GM21619 (cell line): ENCODE results near the gene CAP2.

ENCODE experiments used
- ATAC-seq: cut with Tn5 transposase; IDR thresholded peaks from one replicate; pipeline ENCODE4 v1.9.1; 2021; ENCODE audit not compliant: unreplicated experiment

CAP2 gene, protein sequence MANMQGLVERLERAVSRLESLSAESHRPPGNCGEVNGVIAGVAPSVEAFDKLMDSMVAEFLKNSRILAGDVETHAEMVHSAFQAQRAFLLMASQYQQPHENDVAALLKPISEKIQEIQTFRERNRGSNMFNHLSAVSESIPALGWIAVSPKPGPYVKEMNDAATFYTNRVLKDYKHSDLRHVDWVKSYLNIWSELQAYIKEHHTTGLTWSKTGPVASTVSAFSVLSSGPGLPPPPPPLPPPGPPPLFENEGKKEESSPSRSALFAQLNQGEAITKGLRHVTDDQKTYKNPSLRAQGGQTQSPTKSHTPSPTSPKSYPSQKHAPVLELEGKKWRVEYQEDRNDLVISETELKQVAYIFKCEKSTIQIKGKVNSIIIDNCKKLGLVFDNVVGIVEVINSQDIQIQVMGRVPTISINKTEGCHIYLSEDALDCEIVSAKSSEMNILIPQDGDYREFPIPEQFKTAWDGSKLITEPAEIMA

DNA sequence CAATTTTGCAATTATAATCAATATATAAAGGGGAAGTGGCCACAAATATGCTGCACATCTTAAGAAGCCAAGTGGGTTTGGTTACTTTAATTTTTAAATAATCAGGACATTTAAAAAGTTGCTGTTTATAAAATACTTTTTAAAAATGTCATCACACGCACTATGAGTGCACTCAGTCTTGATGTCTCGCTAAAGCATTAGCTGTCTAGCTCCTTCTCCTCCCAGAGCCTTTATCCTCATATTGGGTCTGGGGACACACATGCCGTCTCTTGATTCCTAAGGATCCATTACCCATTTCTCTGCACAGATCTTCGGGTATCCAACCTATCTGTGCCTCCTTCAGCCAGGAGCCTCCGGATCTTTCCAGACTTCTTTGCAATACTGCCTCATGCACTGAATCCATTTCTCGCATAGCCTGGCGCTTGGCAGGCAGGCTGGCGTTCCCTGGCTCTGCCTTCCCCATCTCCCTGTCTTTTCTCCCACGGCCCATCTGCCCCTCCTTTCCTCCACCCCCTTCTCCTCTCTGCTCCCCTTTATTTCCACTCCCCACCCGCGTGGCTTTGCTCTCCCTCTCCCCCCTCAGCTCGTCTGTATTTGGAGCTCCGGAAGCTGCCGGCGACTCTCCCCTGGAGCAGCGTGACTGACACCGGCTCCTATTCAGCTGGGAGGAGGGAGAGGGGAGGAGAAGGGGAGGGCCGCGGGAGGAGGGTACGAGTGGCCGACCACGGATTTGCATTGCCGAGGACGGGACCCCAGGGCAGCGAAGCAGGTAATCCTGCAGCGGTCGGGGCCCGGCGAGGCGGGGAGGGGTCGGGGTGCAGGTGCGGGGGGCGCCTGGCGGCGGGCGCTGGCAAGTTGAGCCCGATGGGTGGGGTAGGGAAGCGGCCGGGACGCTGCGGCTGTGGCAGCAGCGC, at the start of gene CAP2:
Gene CAP2, plus strand, starts transcription at position 618 of the 914 bp plus-strand sequence. CDS start 27,961 bp downstream, outside the sequence.
- no peak for ATAC-seq

DNA sequence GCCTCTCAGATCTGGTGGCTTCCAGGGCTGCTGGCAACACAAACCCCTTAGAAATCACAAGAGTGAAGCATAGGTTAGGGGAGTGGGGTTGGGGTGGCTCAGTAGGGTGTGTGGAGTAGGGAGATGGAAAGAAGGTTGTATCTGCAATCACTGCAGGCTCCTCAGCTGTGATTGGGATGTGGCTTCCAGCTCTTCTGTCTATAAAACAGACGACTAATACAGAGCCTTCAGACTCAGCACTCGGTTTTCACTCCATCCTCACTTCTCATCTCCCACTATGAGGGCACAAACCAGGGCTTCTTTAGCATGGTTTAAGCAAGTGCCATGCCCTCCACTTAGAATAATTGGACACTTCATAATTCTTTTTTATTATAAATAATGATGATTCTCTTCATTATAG, 46.4 kb upstream of the CAP2 start:
- no peak for ATAC-seq

DNA sequence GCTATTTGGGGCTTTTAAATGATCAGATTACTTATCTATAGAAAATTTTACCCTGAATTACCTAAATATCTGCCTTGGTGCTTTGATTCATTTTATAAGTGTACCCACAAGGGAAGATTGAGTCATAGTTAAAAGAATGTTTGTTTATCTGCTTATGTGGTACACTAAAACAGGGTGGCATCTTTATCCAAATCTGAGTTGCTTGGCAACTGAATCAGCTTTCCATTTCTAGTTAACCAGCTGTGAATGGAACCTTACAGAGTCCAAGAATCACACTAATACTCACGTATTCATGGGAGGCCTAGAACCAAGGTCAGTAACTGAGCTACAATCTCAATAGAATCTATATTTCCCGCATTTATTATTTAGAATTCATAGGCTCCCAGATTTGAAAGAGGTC, 44.0 kb upstream of the CAP2 start:
- no peak for ATAC-seq

DNA sequence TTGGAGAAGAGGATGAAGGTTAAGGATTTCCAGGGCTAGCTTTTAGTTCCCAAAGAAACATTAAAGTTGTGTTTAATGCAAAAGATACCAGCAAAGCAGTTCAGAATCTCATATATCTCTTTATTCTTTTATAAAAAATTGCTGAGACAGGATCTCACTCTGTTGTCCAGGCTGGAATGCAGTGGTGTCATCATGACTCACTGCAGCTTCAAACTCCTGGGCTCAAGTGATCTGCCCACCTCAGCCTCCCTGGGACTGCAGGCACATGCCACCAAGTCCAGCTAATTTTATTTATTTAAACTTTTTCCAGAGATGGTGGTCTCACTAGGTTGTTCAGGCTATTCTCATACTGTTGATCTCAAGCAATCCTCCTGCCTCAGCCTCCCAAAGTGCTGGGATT, 41.1 kb upstream of the CAP2 start:
- ATAC-seq, result no peak

DNA sequence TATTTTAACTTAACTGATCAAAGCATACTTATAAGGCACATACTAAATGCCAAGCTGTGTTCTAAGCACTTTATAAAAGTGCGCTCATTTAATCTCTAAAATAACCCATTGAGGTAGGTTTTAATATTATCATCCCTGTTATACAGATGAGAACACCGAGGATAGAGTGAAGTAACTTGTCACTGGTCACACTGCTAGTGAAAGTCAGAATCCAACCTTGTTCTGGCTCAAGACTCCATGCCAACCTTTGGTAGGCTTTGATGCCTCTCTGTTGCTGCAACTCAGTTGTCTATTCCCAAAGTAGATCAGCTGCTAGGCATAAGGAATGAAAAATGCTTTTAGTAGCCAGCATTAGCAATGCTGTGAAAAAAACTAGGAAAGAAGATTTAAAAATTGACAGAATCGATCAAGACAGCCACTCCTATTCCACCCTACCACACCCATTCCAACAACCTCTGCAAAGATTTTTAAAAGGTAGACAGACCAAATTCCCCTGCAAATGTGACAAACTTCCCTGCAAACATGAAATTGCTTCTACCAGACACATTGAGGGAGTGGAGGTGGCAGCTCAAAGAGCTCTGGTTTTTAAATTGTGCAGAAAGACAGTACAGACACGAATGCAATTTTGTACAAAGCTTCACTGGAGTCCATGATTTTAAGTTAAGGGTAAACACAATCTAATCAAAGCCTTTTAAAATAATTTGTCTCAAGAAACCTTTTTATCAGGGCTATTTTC, 39.8 kb upstream of the CAP2 start:
- ATAC-seq, result no peak

DNA sequence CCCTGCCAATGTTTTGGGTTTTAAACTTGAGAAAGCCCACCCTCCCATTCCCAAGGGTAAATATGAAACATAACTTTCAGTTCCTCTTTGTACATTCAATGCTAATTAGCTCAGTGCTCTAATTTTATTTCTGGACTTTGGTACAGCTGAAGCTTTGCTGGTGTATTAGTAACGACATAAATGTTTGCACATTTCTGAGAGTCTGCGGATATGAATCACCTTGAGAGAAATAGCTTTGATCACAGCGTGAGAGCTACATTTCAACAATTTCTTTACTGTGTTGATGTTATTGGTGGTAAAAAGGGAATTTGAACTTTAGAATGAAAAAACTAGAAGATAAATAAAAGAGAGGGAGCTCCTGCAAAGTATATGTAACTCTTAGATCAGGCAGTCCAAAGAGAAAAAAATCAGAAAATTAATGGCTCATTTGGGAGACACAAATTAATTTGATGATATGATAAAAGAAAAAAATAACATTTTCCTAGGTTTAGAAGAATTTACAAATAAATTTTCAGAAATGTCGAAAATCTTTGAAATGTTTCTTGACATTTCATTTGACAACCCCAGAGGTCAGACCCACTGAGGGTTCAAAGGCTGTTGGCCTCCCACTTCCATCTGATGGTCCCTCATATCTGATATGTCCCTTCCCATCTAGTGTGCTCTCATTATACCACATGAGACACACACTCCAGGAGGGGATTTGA, 38.5 kb upstream of the CAP2 start:
- no peak for ATAC-seq

DNA sequence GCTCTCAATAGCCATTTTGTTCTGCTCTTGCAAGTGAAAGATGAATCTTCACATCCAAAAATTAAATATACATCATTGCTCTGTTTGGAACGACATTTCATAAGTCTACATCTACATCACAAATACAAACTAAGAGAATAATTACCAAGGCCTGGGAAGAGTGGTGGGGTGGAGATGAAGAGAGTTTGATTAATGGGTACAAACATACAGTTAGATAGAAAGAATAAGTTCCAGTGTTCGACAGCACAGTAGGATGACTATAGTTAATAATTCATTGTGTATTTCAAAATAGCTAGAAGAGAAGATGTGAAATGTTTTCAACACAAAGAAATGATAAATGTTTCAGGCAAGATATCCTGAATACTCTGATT, 38.0 kb upstream of the CAP2 start:
- no peak for ATAC-seq

DNA sequence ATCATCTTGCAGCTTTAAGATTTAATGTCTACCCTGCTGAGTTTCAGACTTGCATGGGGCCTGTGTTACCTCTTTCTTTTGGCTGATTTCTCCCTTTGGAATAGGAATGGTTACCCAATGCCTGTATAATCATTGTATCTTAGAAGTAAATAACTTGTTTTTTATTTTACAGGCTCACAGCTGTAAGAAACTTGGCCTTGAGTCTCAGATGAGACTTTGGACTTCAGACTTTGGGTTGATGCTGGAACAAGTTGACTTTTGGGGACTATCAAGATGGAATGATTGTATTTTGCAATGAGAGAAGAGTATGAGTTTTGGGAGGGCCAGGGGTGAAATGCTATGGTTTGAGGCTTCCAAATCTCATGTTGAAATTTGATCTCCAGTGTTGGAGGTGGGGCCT, 34.9 kb upstream of the CAP2 start:
- ATAC-seq, result no peak

DNA sequence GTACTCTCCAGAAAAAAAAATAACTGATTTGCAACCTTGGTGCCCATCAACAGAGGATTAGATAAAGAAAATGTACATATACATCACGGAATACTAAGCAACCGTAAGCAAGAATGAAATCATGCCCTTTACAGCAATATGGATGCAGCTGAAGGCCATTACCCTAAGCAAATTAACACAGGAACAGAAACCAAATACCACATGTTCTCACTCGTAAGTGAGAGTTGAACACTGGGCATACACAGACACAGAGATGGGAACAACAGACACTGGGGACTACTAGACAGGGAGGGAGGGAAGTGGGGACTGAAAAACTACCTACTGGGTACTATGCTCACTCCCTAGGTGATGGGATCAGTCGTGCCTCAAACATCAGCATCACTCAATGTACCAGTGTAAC, 32.8 kb upstream of the CAP2 start:
- ATAC-seq, result no peak

DNA sequence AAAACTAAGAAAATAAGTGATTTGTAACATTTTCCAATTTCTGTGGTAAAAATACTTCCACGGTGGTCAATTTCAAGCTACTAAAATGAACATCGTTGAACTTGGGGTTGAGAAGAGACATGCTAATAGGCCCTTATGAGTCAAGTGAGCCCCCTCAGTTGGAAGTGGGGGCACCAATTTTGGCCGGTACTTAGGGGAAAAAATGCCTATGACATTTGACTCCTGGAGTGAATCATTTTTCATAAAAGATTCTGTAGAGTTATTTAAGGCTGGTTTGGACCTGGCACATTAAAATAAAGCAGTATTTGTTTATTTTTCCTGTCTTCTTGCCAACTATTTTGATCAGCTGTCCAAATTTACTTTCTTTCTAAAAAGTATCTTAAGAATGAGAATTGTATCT, 32.4 kb upstream of the CAP2 start:
- no peak for ATAC-seq

DNA sequence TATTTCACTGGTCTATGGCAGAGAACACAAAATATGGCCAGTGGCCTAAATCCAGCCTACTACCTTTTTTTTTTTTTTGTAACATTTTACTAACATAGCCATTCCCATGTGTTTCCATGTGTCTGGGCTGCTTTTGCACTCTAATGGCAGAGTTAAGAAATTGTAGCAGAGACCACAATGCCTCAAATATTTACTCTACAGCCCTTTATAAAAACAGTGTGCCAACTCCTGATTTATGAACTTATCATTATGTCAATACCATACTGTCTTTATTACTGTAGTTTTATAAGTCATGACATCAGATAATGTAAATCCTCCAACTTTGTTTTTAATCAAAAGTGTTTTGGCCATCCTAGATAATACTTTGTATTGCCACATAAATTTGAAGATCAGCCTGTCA, 27.4 kb upstream of the CAP2 start:
- no peak for ATAC-seq

DNA sequence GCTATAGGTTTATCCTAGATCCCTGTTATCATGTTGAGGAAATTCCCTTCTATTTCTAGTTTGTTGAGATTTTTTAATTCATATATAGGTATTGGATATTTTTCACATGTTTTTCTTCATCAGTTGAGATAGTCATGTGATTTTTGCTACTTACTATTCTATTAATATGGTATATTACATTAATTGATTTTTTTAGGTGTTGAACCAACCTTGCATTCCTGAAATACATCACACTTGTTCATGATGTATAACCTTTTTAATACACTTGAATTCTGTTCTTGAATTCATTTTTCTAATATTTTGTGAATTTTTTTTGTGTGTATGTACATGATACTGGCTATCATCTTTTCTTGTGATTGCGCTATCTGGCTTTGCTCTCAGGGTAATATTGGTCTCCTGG, 25.5 kb upstream of the CAP2 start:
- no peak for ATAC-seq

DNA sequence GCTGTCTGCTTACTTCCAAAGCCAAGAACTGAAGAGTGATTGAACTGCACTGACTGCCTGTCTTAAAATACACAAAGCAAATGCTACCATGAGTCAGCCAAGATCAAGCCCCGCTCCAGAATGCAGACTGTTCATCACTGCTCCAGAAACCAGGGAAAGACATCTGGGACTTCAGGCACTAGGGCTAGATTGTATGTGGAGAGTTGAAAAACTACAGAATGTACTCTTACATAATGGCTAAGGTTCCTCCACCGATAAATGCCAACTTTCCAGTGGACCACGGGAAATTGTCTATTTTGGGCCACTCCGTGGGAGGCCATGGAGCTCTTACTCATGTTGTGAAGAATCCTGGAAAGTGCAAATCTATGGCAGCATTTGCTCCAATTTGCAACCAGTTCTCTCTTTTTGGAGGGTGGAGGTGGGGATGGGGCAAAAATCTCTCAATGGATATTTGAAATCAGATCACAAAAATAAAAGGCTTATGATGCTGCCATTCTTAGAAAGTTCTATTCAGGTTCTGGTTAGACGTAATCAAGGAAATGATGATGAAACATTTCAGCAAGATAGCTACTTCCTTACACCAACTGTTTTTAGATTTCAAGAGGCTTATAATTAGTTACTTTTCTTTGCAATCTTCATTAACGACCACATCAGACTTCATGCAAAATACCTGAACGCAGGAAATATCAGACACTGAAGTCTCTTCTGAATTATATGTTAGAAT, 11.8 kb upstream of the CAP2 start:
- ATAC-seq, result no peak

DNA sequence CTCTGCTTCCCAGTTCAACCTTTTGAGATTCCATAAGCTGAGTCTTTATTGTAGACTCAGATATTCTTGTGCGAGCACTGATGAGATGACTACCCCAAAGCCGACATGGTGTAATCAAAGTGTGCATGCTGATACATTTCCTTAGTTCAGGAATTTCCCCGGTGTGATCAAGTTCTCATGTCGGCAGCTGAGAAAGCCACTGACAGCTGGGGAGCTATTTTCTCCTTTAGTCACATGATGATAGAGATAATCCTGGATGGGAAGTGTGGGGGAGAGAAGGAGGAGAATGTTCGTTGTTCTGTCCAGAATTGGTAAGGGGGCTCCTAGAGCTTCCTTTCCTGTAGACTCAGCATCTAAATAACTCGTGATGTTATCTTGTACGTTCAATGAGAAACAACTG, 7.7 kb upstream of the CAP2 start:
- ATAC-seq, result no peak

DNA sequence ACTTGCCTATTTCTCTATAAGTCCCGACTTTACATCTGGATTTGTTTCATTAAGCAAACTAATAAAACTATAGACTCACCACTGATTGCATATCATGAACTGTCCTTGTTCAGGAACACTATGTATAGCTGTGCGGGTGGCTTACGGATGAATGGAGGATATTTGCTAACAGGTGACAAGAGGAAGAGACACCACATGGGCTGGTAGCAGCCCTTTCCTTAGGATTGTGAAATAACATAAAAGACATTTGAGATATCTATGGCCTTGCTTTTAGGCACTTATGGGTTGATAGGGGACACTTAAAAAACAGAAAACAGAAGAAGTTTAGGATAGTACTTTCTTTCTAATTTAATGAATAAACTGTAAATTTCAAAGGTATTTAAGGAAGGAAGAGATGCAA, 5.0 kb upstream of the CAP2 start:
- ATAC-seq, result no peak

DNA sequence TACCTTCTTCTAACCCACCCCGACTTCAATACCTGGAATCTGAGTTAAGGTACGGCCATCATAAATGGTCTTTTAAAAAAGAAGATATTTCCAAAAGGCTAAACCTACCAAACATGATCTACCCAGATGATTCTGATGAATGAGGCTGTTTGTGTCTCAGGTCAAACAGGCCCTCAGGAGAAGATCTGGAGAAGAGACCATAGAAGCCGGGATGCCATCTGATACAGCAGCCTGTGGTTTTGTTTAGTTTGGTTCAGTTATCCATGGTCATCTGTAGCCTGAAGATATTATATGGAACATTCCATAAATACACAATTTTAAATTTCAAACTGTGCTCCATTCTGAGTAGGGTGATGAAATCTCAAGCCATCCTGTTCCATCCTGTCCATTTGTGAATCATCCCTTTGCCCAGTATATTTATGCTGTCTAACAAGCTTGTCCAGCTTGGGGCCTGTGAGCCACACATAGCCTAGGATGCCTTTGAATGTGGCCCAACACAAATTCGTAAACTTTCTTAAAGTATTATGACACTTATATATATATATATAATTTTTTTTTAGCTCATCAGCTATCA, 4.0 kb upstream of the CAP2 start:
- ATAC-seq, result no peak

DNA sequence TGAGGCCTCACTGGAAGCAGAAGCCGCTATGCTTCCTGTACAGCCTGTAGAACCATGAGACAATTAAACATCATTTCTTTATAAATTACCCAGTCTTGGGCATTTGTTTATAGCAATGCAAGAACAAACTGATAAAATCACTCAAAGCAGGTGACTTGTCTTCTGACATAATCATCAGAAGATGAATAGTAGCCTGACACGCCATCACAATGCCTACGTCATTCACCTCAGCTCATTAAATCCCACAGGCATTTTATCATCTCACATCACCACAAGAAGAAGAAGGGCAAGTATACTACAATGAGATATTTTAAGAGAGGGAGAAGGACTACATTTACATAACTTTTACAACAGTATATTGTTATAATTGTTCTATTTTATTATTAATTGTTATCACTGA, 3.1 kb upstream of the CAP2 start:
- no peak for ATAC-seq

DNA sequence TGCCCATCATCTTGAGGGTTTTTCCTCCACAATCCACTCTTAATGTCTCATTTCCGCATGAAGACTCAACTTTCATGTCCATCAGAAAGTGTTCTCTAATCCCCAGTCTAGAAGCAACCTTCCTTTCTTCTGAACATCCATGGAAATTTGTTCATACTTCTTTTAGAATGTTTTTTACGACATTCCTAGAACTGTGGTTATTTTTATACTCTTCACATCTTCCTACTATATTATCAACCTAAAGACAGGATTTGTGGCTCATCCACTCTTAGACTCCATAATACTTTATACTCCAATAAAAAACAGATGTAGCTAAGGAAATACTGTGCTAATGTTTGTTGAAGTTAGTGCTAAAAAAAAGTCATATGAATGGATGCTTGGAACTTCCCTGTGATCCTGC, 1.4 kb upstream of the CAP2 start:
- ATAC-seq, result no peak

DNA sequence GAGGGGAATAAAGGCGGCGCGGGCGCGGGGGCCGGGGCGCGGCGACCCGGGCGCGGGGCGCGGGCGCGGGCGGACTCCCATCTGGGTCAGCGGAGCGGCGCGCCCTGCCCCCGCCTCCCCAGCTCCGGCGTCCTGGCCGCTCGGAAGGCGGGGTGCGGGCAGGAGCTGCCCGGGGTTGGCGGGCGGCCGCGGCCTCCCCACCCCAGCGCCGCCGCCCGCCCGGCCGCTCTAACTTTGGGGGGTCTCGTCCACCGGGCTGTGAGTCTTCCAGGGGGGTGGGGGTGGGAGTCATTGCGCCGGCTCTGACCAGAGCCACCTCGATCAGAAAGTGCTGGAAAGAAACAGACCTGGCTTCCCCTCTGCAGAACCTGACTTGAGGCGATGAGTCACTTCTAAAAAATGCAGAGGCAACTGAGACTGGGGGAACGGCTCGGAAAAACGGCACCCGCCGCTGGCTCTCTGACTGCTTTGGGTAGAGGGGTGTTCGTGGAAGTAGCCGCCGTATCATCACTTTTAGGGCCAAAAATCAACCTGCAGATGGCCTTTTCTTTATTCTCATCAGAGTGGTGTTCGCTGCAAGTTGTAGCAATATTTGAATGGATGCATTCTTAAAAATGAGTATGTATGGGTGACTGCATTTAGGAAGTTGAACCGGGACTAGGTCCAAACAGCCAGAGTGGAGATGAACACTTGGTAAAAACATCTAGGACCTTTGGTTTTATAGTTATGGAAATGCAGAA, 667 bp downstream of the CAP2 start:
- ATAC-seq, result no peak
